H9 (cell line): ENCODE measurements around the gene NAPG. TPM values are rescaled to one million over a fixed set of nuclear protein-coding genes. Genes with fewer than 3 reads are reported as not detected.

Experiments used
- DNase-seq: peaks from one replicate; pipeline ENCODE4 v3.0.0-alpha.2; 2017
- H2AFZ ChIP-seq: one replicate; pipeline ENCODE4 v1.6.1; 2013; ENCODE audit warnings: mild to moderate bottlenecking, low read length, control low read depth, moderate library complexity
- H2AK5ac ChIP-seq: 2 replicates; pipeline ENCODE4 v1.6.1; 2013; ENCODE audit warnings: low read length, control low read depth, mixed read lengths; ENCODE audit not compliant: insufficient read length
- H2BK120ac ChIP-seq: one replicate; pipeline ENCODE4 v1.6.1; 2013; ENCODE audit warnings: low read depth, mild to moderate bottlenecking, low read length, control low read depth, inconsistent platforms; ENCODE audit not compliant: poor library complexity, severe bottlenecking
- H2BK12ac ChIP-seq: 2 replicates; pipeline ENCODE4 v1.6.1; 2013; ENCODE audit warnings: low read length, control low read depth, mixed read lengths, low read depth; ENCODE audit not compliant: insufficient read length
- H2BK15ac ChIP-seq: 2 replicates; pipeline ENCODE4 v1.6.1; 2013; ENCODE audit warnings: low read depth, low read length, control low read depth
- H2BK20ac ChIP-seq: one replicate; pipeline ENCODE4 v1.6.1; 2013; ENCODE audit warnings: low read depth, mild to moderate bottlenecking, low read length, control low read depth, inconsistent platforms; ENCODE audit not compliant: poor library complexity, severe bottlenecking
- H2BK5ac ChIP-seq: 2 replicates; pipeline ENCODE4 v1.6.1; 2013; ENCODE audit warnings: low read length, control low read depth, mixed read lengths; ENCODE audit not compliant: insufficient read length
- H3K14ac ChIP-seq: 2 replicates; pipeline ENCODE4 v1.6.1; 2013; ENCODE audit warnings: low read length, control low read depth; ENCODE audit not compliant: insufficient read depth
- H3K18ac ChIP-seq: 2 replicates; pipeline ENCODE4 v1.6.1; 2013; ENCODE audit warnings: low read depth, mild to moderate bottlenecking, mixed read lengths, low read length, control low read depth; ENCODE audit not compliant: insufficient read length
- H3K23ac ChIP-seq: 2 replicates; pipeline ENCODE4 v1.6.1; 2013; ENCODE audit warnings: low read length, control low read depth, mixed read lengths, low read depth; ENCODE audit not compliant: insufficient read length
- H3K23me2 ChIP-seq: 2 replicates; pipeline ENCODE4 v1.6.1; 2013; ENCODE audit warnings: low read depth, mild to moderate bottlenecking, mixed read lengths, low read length, control low read depth; ENCODE audit not compliant: insufficient read length, poor library complexity, severe bottlenecking
- H3K27ac ChIP-seq: 2 replicates; pipeline ENCODE4 v1.5.1; 2013; ENCODE audit warnings: low read length, control low read depth, mixed read lengths, low read depth; ENCODE audit not compliant: insufficient read length
- H3K27me3 ChIP-seq: 2 replicates; pipeline ENCODE4 v1.6.1; 2013; ENCODE audit warnings: low read length, control low read depth, inconsistent platforms; ENCODE audit not compliant: insufficient read depth
- H3K4ac ChIP-seq: 2 replicates; pipeline ENCODE4 v1.6.1; 2013; ENCODE audit warnings: low read depth, mild to moderate bottlenecking, control low read depth, inconsistent platforms, low read length, moderate library complexity
- H3K4me1 ChIP-seq: 2 replicates; pipeline ENCODE4 v1.6.1; 2013; ENCODE audit warnings: low read length, control low read depth, inconsistent platforms; ENCODE audit not compliant: insufficient read depth
- H3K4me2 ChIP-seq: 2 replicates; pipeline ENCODE4 v1.6.1; 2013; ENCODE audit warnings: low read length, control low read depth, mixed read lengths; ENCODE audit not compliant: insufficient read length, insufficient read depth
- H3K56ac ChIP-seq: 2 replicates; pipeline ENCODE4 v1.6.1; 2013; ENCODE audit warnings: low read depth, mild to moderate bottlenecking, mixed read lengths, low read length, control low read depth; ENCODE audit not compliant: insufficient read length
- H3K79me1 ChIP-seq: 2 replicates; pipeline ENCODE4 v1.6.1; 2013; ENCODE audit warnings: low read depth, mild to moderate bottlenecking, moderate library complexity, low read length, control low read depth, inconsistent platforms; ENCODE audit not compliant: insufficient read depth, poor library complexity, severe bottlenecking
- H3K79me2 ChIP-seq: 2 replicates; pipeline ENCODE4 v1.6.1; 2013; ENCODE audit warnings: low read length, control low read depth, inconsistent platforms; ENCODE audit not compliant: insufficient read depth
- H3K9ac ChIP-seq: 2 replicates; pipeline ENCODE4 v1.6.1; 2013; ENCODE audit warnings: low read length, control low read depth, mixed read lengths; ENCODE audit not compliant: insufficient read length; ENCODE audit errors: extremely low read depth
- H3K9me3 ChIP-seq: one replicate; pipeline ENCODE4 v1.6.1; 2013; ENCODE audit warnings: low read depth, low read length, inconsistent platforms; ENCODE audit not compliant: control insufficient read depth
- H3T11ph ChIP-seq: one replicate; pipeline ENCODE4 v1.6.1; 2013; ENCODE audit warnings: mild to moderate bottlenecking, low read length, control low read depth, inconsistent platforms
- H4K20me1 ChIP-seq: one replicate; pipeline ENCODE4 v1.6.1; 2013; ENCODE audit not compliant: control insufficient read depth, insufficient read length, insufficient read depth
- H4K5ac ChIP-seq: 2 replicates; pipeline ENCODE4 v1.6.1; 2013; ENCODE audit warnings: low read depth, mild to moderate bottlenecking, mixed read lengths, low read length, control low read depth; ENCODE audit not compliant: insufficient read length
- H4K8ac ChIP-seq: replicated peaks from 2 replicates; pipeline ENCODE4 v1.6.1; 2013; ENCODE audit warnings: low read length, control low read depth, mixed read lengths, low read depth; ENCODE audit not compliant: insufficient read length
- H4K91ac ChIP-seq: 2 replicates; pipeline ENCODE4 v1.6.1; 2013; ENCODE audit warnings: low read depth, mild to moderate bottlenecking, moderate library complexity, mixed read lengths, low read length, control low read depth; ENCODE audit not compliant: insufficient read length
- H3K27ac Mint-ChIP-seq, 3 experiments: 2 replicates in 2 of 3; 3 replicates in 1 of 3; pipeline ENCODE4 v1.8.0; 2020 to 2021; ENCODE audit warnings: mixed read lengths in 3 of 3, mild to moderate bottlenecking in 1 of 3, moderate library complexity in 1 of 3
- H3K27me3 Mint-ChIP-seq: 2 replicates; pipeline ENCODE4 v1.8.0; 2021; ENCODE audit warnings: low read depth, mild to moderate bottlenecking, moderate library complexity, mixed read lengths
- H3K36me3 Mint-ChIP-seq, 3 experiments: 2 replicates in 2 of 3; 3 replicates in 1 of 3; pipeline ENCODE4 v1.8.0; 2020 to 2021; ENCODE audit warnings: low read depth in 3 of 3, mixed read lengths in 3 of 3; ENCODE audit not compliant: insufficient read depth in 1 of 3
- H3K4me1 Mint-ChIP-seq, 2 experiments: 2 replicates each; pipeline ENCODE4 v1.8.0; 2020; ENCODE audit warnings: mixed read lengths in 2 of 2
- H3K4me3 Mint-ChIP-seq, 2 experiments: 2 replicates in 1 of 2; 3 replicates in 1 of 2; pipeline ENCODE4 v1.8.0; 2020 to 2021; ENCODE audit warnings: mild to moderate bottlenecking in 2 of 2, mixed read lengths in 2 of 2, moderate library complexity in 1 of 2
- H3K9me3 Mint-ChIP-seq, 2 experiments: 2 replicates in 1 of 2; 3 replicates in 1 of 2; pipeline ENCODE4 v1.8.0; 2020; ENCODE audit warnings: mild to moderate bottlenecking in 2 of 2, mixed read lengths in 2 of 2, moderate library complexity in 1 of 2
- CTCF ChIP-seq: fragments of 200-600 bp; sonication (generic); conservative IDR thresholded peaks from 3 replicates; pipeline ENCODE4 v1.8.0; 2021; ENCODE audit warnings: antibody characterized with exemption, mild to moderate bottlenecking
- WGBS: extraction: QIAGEN DNeasy Blood & Tissue Kit; methylation state at CpG from one replicate; pipeline ENCODE4 v1.1.7; 2013; ENCODE audit warnings: missing lambda C conversion rate, low lambda C conversion rate, mixed read lengths; ENCODE audit not compliant: insufficient read length; ENCODE audit errors: extremely low coverage; 5-methylcytosine and 5-hydroxymethylcytosine counted together
- total RNA-seq: library from RNA; stranded (reverse); gene quantifications from 2 replicates; pipeline ENCODE4 v1.2.1, GENCODE V29; 2021

The NAPG gene
- total RNA-seq, 1 experiment from 2014 or later: 30.9 TPM

GRCh38 chr18:10557085-10557677 is 31.4 kb downstream of the NAPG start:
- peaks cover 10% of the 10 kb centered on the region for H3K9me3 ChIP-seq
- H3K23ac ChIP-seq: no peak overlapping the region
- no peaks in the 10 kb centered on the region for H4K20me1 ChIP-seq
- H2BK120ac ChIP-seq: no peak overlapping the region
- H3K4me1 ChIP-seq: no peaks in the 10 kb centered on the region
- H3K4me2 ChIP-seq: no peak overlapping the region
- WGBS: 100% methylated on average over 1 of the region's 6 CpGs
- Mint-ChIP-seq H3K9me3 (peaks cover 10 to 12% of the 10 kb centered on the region in 2 experiments), H3K36me3 (peaks cover 49 to 61% (median 56%) of the 10 kb centered on the region in 3 experiments), H3K4me1 (peaks cover 8 to 10% of the 10 kb centered on the region in 2 experiments), H3K27me3 (no peaks in the 10 kb centered on the region; the same call in 1 of the 2 replicates), H3K4me3 (no peak overlapping the region), H3K27ac (no peak overlapping the region)
- no peak overlapping the region for H2AK5ac ChIP-seq
- no peak overlapping the region for H3K18ac ChIP-seq
- no peak overlapping the region for H3K27ac ChIP-seq
- H3T11ph ChIP-seq: no peak overlapping the region
- H2BK5ac ChIP-seq: no peak overlapping the region
- H4K5ac ChIP-seq: no peak overlapping the region
- H3K79me1 ChIP-seq: no peaks in the 10 kb centered on the region
- H3K56ac ChIP-seq: no peak overlapping the region
- TF ChIP-seq CTCF: no peak
- H4K8ac ChIP-seq: no peak overlapping the region
- H2AFZ ChIP-seq: no peak overlapping the region
- H3K14ac ChIP-seq: no peak overlapping the region
- no peaks in the 10 kb centered on the region for H3K79me2 ChIP-seq
- H2BK20ac ChIP-seq: no peak overlapping the region
- no peak overlapping the region for H2BK12ac ChIP-seq
- H3K9ac ChIP-seq: no peak overlapping the region
- no peak overlapping the region for H4K91ac ChIP-seq
- no peak overlapping the region for H3K4ac ChIP-seq
- no peak overlapping the region for H2BK15ac ChIP-seq
- H3K23me2 ChIP-seq: no peaks in the 10 kb centered on the region
- H3K27me3 ChIP-seq: no peaks in the 10 kb centered on the region
- DNase-seq: no peak
